ENCODE measurements around the gene MAPKBP1.

- peak; percentile 37; the same call in 1 of the 2 replicates for TF ChIP-seq CTCF (IDR thresholded peaks at IDR 0.05)
- no peak for TF ChIP-seq SP1 (CRISPR knock-in tag; conservative IDR thresholded peaks at IDR 0.05)
Measured at GRCh38 chr15:41811432-41812195, 37.3 kb downstream of the MAPKBP1 start.

All from WTC11 (cell line).